ENCODE measurements around the gene COL20A1. TPM values are rescaled to one million over a fixed set of nuclear protein-coding genes. Genes with fewer than 3 reads are reported as not detected.

The COL20A1 gene
- total and polyA plus RNA-seq, 7 donors: 0.07 TPM; not detected in 6

GRCh38 chr20:63371291-63371865 lies 78.4 kb downstream of the COL20A1 start:
- no peaks in the 10 kb centered on the region for H3K4me1 ChIP-seq
- intact Hi-C loops (cut with DNase I): no loop called here
- WGBS, 2 donors: 73% methylated on average over 28 of the region's 28 CpGs
- no peak overlapping the region for H3K27ac ChIP-seq
- H3K27me3 ChIP-seq: peaks cover 0 to 86% (median 34%) of the 10 kb centered on the region in 3 donors
- no peak for DNase-seq
- H3K4me3 ChIP-seq: no peak overlapping the region
- H3K9me3 ChIP-seq: no peaks in the 10 kb centered on the region
- TF ChIP-seq CTCF (IDR thresholded peaks at IDR 0.05) (no peak), EP300 (IDR thresholded peaks at IDR 0.05) (no peak), POLR2AphosphoS5 (IDR thresholded peaks at IDR 0.05) (no peak), POLR2A (IDR thresholded peaks at IDR 0.05) (no peak)
- H3K36me3 ChIP-seq: no peaks in the 10 kb centered on the region

GRCh38 chr20:63372971-63373885 lies 80.2 kb downstream of the COL20A1 start:
- 54 to 70% methylated on average over 34 of the region's 34 CpGs for WGBS, 2 donors
- TF ChIP-seq EP300 (IDR thresholded peaks at IDR 0.05): no peak
- TF ChIP-seq POLR2A (IDR thresholded peaks at IDR 0.05): no peak
- TF ChIP-seq POLR2AphosphoS5 (IDR thresholded peaks at IDR 0.05): no peak
- TF ChIP-seq CTCF (IDR thresholded peaks at IDR 0.05): no peak
- DNase-seq: no peak
- H3K4me1 ChIP-seq: no peaks in the 10 kb centered on the region
- H3K4me3 ChIP-seq: no peak overlapping the region
- peaks cover 13 to 91% (median 52%) of the 10 kb centered on the region in 3 donors for H3K27me3 ChIP-seq
- no peak overlapping the region for H3K27ac ChIP-seq
- H3K9me3 ChIP-seq: no peaks in the 10 kb centered on the region
- no peaks in the 10 kb centered on the region for H3K36me3 ChIP-seq
- intact Hi-C loops (cut with DNase I): no loop called here

- Histone ChIP-seq H3K9me3 (no peaks in the 10 kb centered on the region), H3K36me3 (no peaks in the 10 kb centered on the region), H3K4me1 (no peaks in the 10 kb centered on the region), H3K27ac (no peak overlapping the region), H3K27me3 (peaks cover 13 to 92% (median 53%) of the 10 kb centered on the region in 3 donors), H3K4me3 (no peak overlapping the region)
- WGBS, 2 donors: 68 to 75% methylated on average over 19 of the region's 19 CpGs
- TF ChIP-seq POLR2A (IDR thresholded peaks at IDR 0.05): no peak
- no peak for TF ChIP-seq POLR2AphosphoS5 (IDR thresholded peaks at IDR 0.05)
- no peak for TF ChIP-seq EP300 (IDR thresholded peaks at IDR 0.05)
- TF ChIP-seq CTCF (IDR thresholded peaks at IDR 0.05): no peak
- intact Hi-C loops (cut with DNase I): no loop called here
- no peak for DNase-seq
Observed at GRCh38 chr20:63373996-63374395, 81.0 kb downstream of the COL20A1 start.

GRCh38 chr20:63374504-63374903 lies 81.5 kb downstream of the COL20A1 start:
- 22 to 56% methylated on average over 12 of the region's 12 CpGs for WGBS, 2 donors
- TF ChIP-seq EP300 (IDR thresholded peaks at IDR 0.05) (no peak), POLR2AphosphoS5 (IDR thresholded peaks at IDR 0.05) (no peak), POLR2A (IDR thresholded peaks at IDR 0.05) (no peak), CTCF (IDR thresholded peaks at IDR 0.05) (no peak)
- H3K27me3 ChIP-seq: peaks cover 13 to 95% (median 53%) of the 10 kb centered on the region in 3 donors

More at GRCh38 chr20:63374504-63374903, 81.5 kb downstream of the COL20A1 start:
- intact Hi-C loops (cut with DNase I): no loop called here
- DNase-seq: no peak
- Histone ChIP-seq H3K36me3 (no peaks in the 10 kb centered on the region), H3K4me3 (no peak overlapping the region), H3K27ac (no peak overlapping the region), H3K9me3 (no peaks in the 10 kb centered on the region), H3K4me1 (no peaks in the 10 kb centered on the region)

All from sigmoid colon (tissue), 7 donors.